CD14-positive monocyte (primary cell): ENCODE data around the gene MARVELD1. TPM values are rescaled to one million over a fixed set of nuclear protein-coding genes. Genes with fewer than 3 reads are reported as not detected.

ENCODE experiments used
- DNase-seq, 3 donors: peaks; one replicate each; pipeline ENCODE4 v3.0.0-alpha.2; 2011 to 2022
- H2AFZ ChIP-seq: 2 replicates; pipeline ENCODE4 v1.6.0; 2012; ENCODE audit warnings: mild to moderate bottlenecking, low read depth, low read length, inconsistent platforms; ENCODE audit not compliant: insufficient read depth, poor library complexity, severe bottlenecking
- H3K27ac ChIP-seq, 2 donors: 1 replicate in 1 of 2; 2 replicates in 1 of 2; pipeline ENCODE4 v1.5.1; 2012 to 2013; ENCODE audit warnings: low read length in 2 of 2, control low read depth in 1 of 2, inconsistent platforms in 1 of 2, low read depth in 1 of 2, mild to moderate bottlenecking in 1 of 2
- H3K27me3 ChIP-seq, 2 donors: one replicate each; pipeline versions ENCODE4 v1.6.0 to v1.6.1; 2011 to 2013; ENCODE audit warnings: low read length in 2 of 2; ENCODE audit not compliant: control insufficient read depth in 2 of 2, insufficient read depth in 2 of 2
- H3K36me3 ChIP-seq, 2 donors: replicated peaks in 1 of 2; 1 replicate in 1 of 2; 2 replicates in 1 of 2; pipeline versions ENCODE4 v1.5.1 to v1.6.1; 2012 to 2013; ENCODE audit warnings: low read length in 2 of 2, control low read depth in 1 of 2, inconsistent platforms in 1 of 2, mild to moderate bottlenecking in 1 of 2; ENCODE audit not compliant: insufficient read depth in 2 of 2, control insufficient read depth in 1 of 2
- H3K4me1 ChIP-seq, 2 donors: 1 replicate in 1 of 2; 2 replicates in 1 of 2; pipeline versions ENCODE4 v1.5.1 to v1.6.1; 2012 to 2013; ENCODE audit warnings: low read length in 2 of 2, control low read depth in 1 of 2, inconsistent platforms in 1 of 2, mild to moderate bottlenecking in 1 of 2, moderate library complexity in 1 of 2; ENCODE audit not compliant: insufficient read depth in 2 of 2, control insufficient read depth in 1 of 2
- H3K4me2 ChIP-seq: replicated peaks from 2 replicates; pipeline ENCODE3; 2012; ENCODE audit warnings: low read length, moderate library complexity, mild to moderate bottlenecking; ENCODE audit not compliant: poor library complexity, severe bottlenecking; ENCODE audit errors: extremely low read depth
- H3K4me3 ChIP-seq, 3 experiments: fragments of 200-600 bp in 1 of 3; sonication (generic) in 1 of 3; replicated peaks in 1 of 3; 1 replicate in 2 of 3; 2 replicates in 1 of 3; pipeline ENCODE4 v1.5.1; 2011 to 2013; ENCODE audit warnings: low read length in 3 of 3, mild to moderate bottlenecking in 3 of 3, control low read depth in 2 of 3, low read depth in 2 of 3, inconsistent platforms in 1 of 3, moderate library complexity in 1 of 3
- H3K79me2 ChIP-seq: 2 replicates; pipeline ENCODE4 v1.6.0; 2012; ENCODE audit warnings: mild to moderate bottlenecking, control low read depth, inconsistent platforms, low read length, moderate library complexity; ENCODE audit not compliant: insufficient read depth
- H3K9ac ChIP-seq: 2 replicates; pipeline ENCODE4 v1.6.0; 2017; ENCODE audit warnings: low read length, mild to moderate bottlenecking; ENCODE audit not compliant: insufficient read depth, poor library complexity, severe bottlenecking
- H3K9me3 ChIP-seq, 2 donors: replicated peaks in 1 of 2; 1 replicate in 1 of 2; 2 replicates in 1 of 2; pipeline versions ENCODE4 v1.5.1 to v1.6.1; 2012 to 2013; ENCODE audit warnings: low read length in 2 of 2, control low read depth in 1 of 2; ENCODE audit not compliant: control insufficient read depth in 1 of 2, insufficient read depth in 1 of 2
- H4K20me1 ChIP-seq: 2 replicates; pipeline ENCODE4 v1.6.0; 2012; ENCODE audit warnings: mild to moderate bottlenecking, low read length, control low read depth, moderate library complexity; ENCODE audit not compliant: insufficient read depth
- H3K27ac Mint-ChIP-seq, 7 donors: one replicate each; pipeline ENCODE4 v1.8.0; 2020; ENCODE audit warnings: mild to moderate bottlenecking in 7 of 7, mixed read lengths in 7 of 7, moderate library complexity in 6 of 7, inconsistent platforms in 2 of 7
- H3K27me3 Mint-ChIP-seq, 3 donors: one replicate each; pipeline ENCODE4 v1.8.0; 2021 to 2022; ENCODE audit warnings: low read depth in 3 of 3, mild to moderate bottlenecking in 3 of 3, mixed read lengths in 3 of 3, moderate library complexity in 3 of 3, inconsistent platforms in 1 of 3
- H3K36me3 Mint-ChIP-seq, 2 donors: one replicate each; pipeline ENCODE4 v1.8.0; 2020; ENCODE audit warnings: mixed read lengths in 2 of 2, inconsistent platforms in 1 of 2, mild to moderate bottlenecking in 1 of 2
- H3K4me1 Mint-ChIP-seq: one replicate; pipeline ENCODE4 v1.8.0; 2020; ENCODE audit warnings: mild to moderate bottlenecking, mixed read lengths
- H3K4me3 Mint-ChIP-seq, 2 donors: one replicate each; pipeline ENCODE4 v1.8.0; 2020; ENCODE audit warnings: mild to moderate bottlenecking in 2 of 2, mixed read lengths in 2 of 2, moderate library complexity in 1 of 2
- H3K9me3 Mint-ChIP-seq, 7 donors: one replicate each; pipeline ENCODE4 v1.8.0; 2020 to 2022; ENCODE audit warnings: mixed read lengths in 7 of 7, mild to moderate bottlenecking in 6 of 7, moderate library complexity in 6 of 7, inconsistent platforms in 2 of 7
- CTCF ChIP-seq: fragments of 200-600 bp; IDR thresholded peaks from one replicate; pipeline ENCODE4 v1.8.0; 2022; ENCODE audit warnings: antibody characterized with exemption, mild to moderate bottlenecking
- WGBS: methylation state at CpG from one replicate; pipeline ENCODE4 v1.1.5; 2013; ENCODE audit warnings: missing lambda C conversion rate; ENCODE audit not compliant: insufficient coverage; 5-methylcytosine and 5-hydroxymethylcytosine counted together
- intact Hi-C, 2 donors: fragments of 100-400 bp; cut with micrococcal nuclease; formaldehyde crosslinking; loops; one replicate each; pipeline versions ENCODE4 v1.15.0 to v1.15.1; 2023
- polyA plus RNA-seq, 3 donors: library from polyadenylated mRNA; depleted of rRNA in 1 of 3; unstranded in 2 of 3; stranded (reverse) in 1 of 3; fragments of 300-500 nt in 2 of 3; fragments of >200 nt in 1 of 3; fragmentation: Illumina TruSeq in 2 of 3; gene quantifications; 1 replicate in 2 of 3; 2 replicates in 1 of 3; pipeline ENCODE4 v1.2.3, GENCODE V29; 2012 to 2021

The MARVELD1 gene
- polyA plus RNA-seq, 3 donors, result 3.7 to 28.0 (median 9.2) TPM

- peaks cover 0 to 3% (median 0%) of the 10 kb centered on the region in 3 donors for H3K27me3 Mint-ChIP-seq
- WGBS, result 98% methylated on average over 10 of the region's 11 CpGs
- no peak overlapping the region for H3K4me2 ChIP-seq
- no peak for DNase-seq
- TF ChIP-seq CTCF, result no peak
- no peaks in the 10 kb centered on the region for H3K27me3 ChIP-seq
- no peaks in the 10 kb centered on the region for H3K9me3 Mint-ChIP-seq
- peaks cover 63 to 66% of the 10 kb centered on the region in 2 donors for H3K36me3 ChIP-seq
- H3K4me1 ChIP-seq, result no peaks in the 10 kb centered on the region
- no peaks in the 10 kb centered on the region for H3K9me3 ChIP-seq
- H3K4me1 Mint-ChIP-seq, result no peaks in the 10 kb centered on the region
- no peak overlapping the region for H3K4me3 ChIP-seq
- H3K27ac ChIP-seq, result no peak overlapping the region
- H3K79me2 ChIP-seq, result no peaks in the 10 kb centered on the region
- peaks cover 55 to 66% of the 10 kb centered on the region in 2 donors for H3K36me3 Mint-ChIP-seq
- intact Hi-C loops, result no loop called here
- no peak overlapping the region for H3K9ac ChIP-seq
- H3K4me3 Mint-ChIP-seq, result no peak overlapping the region
- peak overlapping the region in 2 of 7 donors; percentile 20 to 33 for H3K27ac Mint-ChIP-seq
- no peak overlapping the region for H2AFZ ChIP-seq
- H4K20me1 ChIP-seq, result no peaks in the 10 kb centered on the region
These were observed 47.1 kb downstream of the MARVELD1 start for GRCh38 chr10:97760461-97761257.

GRCh38 chr10:97761331-97761865 is 47.9 kb downstream of the MARVELD1 start:
- WGBS, result 97% methylated on average over 6 of the region's 8 CpGs
- no peak for TF ChIP-seq CTCF
- H3K79me2 ChIP-seq, result no peaks in the 10 kb centered on the region
- Mint-ChIP-seq H3K4me3 (no peak overlapping the region), H3K4me1 (no peaks in the 10 kb centered on the region), H3K36me3 (peaks cover 47 to 59% of the 10 kb centered on the region in 2 donors), H3K27me3 (peaks cover 0 to 3% (median 0%) of the 10 kb centered on the region in 3 donors), H3K9me3 (no peaks in the 10 kb centered on the region), H3K27ac (peak overlapping the region in 1 of 7 donors; percentile 64)
- peaks cover 56 to 59% of the 10 kb centered on the region in 2 donors for H3K36me3 ChIP-seq
- intact Hi-C loops, result no loop called here
- no peak overlapping the region for H3K9ac ChIP-seq
- H3K9me3 ChIP-seq, result no peaks in the 10 kb centered on the region
- no peaks in the 10 kb centered on the region for H3K4me1 ChIP-seq
- H4K20me1 ChIP-seq, result no peaks in the 10 kb centered on the region
- no peak overlapping the region for H3K27ac ChIP-seq
- DNase-seq, result no peak
- no peak overlapping the region for H3K4me3 ChIP-seq
- H3K4me2 ChIP-seq, result no peak overlapping the region
- no peaks in the 10 kb centered on the region for H3K27me3 ChIP-seq
- H2AFZ ChIP-seq, result no peak overlapping the region
